HG03064 (cell line): ENCODE data around the gene TP73.
A peak's percentile ranks its signal among the peaks of the same experiment; 100 is the strongest.

Experiments used
- ATAC-seq: cut with Tn5 transposase; IDR thresholded peaks from one replicate; pipeline ENCODE4 v1.9.1; 2021; ENCODE audit warnings: low read depth; ENCODE audit not compliant: unreplicated experiment

The TP73 gene

DNA sequence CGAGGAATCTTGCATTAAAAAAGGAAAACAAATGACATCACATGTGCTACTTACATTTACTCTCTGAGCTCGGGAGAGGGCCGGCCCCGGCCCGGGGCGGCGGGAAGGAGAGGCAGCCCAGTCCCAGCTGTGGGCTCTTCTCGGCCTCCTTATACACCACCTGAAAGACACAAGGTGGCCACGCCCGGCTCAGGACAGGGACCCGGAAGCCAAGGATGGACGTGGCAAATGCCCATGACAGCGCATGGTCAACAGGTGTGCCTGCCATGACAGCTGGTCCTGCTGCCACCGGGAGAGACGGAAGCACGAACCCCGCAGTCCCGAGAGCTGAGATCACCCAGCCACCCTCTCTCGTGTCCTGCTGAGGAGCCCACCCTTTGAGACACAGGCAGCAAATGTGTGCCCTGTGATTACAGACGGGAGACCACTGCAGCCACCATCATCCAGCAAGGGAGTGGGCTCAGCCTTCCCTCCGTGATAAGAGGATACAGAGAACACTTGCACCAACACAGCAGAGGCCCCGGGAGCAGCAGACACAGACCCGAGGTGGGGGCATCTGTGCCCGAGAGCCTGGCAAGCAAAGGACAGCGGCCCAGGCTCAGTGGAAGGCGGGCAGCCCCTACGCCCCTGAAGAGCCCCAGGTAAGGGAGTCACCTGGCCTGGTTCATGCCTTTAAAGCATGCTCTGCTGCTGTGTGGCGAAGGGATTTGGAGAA is 18.8 kb upstream of the TP73 start:
- ATAC-seq = no peak

DNA sequence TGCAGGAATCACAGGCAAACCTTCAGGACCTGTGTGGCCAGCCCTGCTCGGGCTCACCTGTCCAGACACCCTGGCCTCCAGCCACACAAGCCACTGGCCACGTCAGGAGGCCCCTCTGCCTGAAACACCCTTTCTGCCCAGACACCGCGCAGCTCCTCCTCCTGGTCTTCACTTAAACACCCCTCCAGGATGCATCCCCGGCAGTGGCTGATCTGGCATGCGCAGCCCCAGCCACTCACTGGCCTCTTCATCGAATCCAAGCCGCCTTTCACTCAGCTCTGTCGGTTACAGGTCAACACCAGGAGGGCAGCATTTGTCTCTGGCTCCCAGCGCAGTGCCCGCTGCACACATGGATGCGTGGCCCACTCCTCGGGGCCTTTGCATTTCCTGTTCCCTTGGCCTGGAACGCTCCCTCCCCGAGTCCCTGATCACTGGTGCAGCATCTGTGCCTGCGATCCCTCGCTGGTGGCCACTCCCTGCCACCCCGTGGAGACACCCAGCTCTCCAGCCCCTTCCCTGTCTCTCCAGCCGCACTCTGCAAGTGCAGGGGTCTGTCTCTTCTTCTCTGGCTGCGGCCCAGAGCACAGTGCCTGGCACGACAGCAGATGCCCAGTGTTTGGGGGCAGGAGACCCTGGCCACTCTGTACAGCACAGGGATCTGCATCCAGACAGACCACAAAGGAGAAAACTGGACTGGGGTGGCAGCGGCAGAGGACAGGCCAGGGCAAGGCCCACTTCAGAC is 18.1 kb upstream of the TP73 start:
- no peak for ATAC-seq

DNA sequence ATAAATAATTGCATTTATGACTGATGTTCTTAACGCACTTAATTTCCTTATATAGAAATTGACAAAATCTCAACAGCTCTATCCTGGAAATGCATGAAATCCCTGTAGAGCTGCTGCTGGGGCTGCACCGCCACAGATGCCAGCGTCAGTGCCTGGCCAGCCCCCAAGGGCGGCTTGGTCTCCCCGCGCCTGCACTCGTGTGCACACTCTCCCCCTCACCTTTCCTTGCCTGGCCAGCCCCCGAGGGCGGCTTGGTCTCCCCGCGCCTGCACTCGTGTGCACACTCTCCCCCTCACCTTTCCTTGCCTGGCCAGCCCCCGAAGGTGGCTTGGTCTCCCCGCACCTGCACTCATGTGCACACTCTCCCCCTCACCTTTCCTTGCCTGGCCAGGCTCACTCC is 16.2 kb upstream of the TP73 start:
- ATAC-seq = no peak

DNA sequence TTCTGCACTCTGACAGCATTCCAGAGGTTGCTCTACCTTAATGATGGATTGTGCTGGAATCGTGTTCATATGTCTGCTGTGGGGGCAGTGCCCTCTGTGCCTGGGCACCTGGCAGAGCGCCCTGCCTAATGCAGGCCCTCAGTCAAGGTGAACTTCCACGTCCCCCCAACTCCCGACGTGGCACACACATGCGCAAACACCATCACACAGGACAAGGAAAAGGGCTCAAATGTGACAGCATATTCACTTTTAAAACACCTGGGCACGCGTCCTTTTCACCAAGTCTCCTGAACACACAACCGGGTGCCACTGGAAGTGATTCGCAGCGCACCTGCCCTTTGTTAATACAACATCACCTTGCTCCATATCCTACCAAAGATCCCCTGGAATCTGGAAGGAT is 15.8 kb upstream of the TP73 start:
- ATAC-seq = no peak

DNA sequence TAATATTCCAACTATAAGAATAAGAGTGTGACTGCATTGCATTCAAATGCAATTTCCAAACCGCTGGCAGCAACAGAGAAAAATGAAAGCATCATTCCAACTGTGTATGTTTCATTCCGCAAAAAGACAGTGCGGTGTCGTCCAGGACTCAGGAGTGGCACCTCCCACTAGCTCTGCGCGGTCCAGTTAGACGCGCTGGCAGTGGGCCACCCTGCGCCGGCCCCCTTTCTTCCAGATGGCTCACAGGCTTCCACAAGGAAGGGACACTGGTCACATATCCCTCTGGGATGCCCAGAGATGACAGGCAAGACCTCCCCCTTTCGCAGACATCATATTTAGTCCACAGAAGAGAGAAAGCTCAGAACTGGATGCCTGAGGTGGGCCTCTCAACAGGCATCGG is 14.3 kb upstream of the TP73 start:
- no peak for ATAC-seq

DNA sequence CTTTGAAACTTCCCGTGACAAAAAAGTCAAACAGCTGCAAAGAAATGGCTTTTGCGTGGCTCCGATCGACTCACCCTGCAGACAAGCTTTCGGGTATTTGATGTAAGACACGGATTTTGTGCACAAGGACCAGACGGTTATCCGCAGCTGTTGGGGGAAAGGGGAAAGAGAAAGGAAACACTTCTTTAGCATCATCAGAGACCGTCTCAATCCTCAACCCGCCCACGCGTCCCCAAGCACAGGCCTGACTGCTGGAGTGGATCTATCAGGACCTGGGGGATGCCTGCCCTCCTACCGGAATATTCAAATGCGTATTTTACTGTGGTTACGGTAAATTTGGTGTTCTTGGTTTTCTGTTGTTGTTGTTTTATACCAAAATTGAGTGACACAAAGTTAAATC is 13.6 kb upstream of the TP73 start:
- ATAC-seq = no peak

DNA sequence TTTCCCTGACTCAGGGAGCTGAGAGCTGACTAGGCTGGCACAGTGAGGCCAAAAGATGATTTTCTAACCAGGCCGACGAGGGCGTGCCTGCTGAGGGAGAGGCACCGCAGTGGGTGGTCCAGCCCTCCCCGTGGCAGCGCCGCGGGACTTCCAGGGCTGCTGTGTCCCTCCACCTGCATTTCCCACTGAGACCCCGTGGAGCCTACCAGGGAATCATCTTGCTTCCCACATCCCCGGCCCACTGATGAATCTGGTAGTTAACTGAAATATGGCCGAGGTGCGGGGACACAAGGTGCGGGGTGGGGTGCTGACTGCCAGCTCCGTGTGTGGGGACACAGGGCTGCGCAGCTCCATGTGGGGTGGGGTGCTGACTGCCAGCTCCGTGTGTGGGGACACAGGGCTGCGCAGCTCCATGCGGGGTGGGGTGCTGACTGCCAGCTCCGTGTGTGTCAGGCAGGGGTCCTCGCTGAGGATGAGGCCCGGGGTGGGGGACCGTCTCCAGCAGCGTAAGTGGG is 12.9 kb upstream of the TP73 start:
- no peak for ATAC-seq

DNA sequence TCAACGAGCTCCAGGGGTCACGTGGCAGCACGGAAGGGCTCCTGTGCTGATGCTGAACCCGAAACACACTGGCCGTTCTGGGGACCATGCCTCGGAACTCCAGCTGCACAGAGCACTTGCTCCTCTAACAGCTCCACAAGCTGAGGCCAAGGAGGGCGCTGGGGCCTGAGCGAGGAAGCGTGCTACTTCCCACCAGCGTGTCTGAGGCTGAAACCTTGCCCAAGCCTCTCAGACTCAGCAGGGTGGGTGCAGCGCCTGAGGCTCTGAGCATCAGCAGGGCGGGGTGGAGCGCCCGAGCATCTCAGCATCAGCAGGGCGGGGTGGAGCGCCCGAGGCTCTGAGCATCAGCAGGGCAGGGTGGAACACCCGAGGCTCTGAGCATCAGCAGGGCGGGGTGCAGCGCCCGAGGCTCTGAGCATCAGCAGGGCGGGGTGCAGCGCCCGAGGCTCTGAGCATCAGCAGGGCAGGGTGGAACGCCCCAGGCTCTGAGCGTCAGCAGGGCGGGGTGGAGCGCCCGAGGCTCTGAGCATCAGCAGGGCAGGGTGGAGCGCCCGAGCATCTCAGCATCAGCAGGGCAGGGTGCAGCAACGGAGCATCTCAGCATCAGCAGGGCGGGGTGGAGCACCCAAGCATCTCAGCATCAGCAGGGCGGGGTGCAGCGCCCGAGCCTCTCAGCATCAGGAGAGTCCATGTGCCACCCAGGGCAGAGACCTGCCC is 12.0 kb upstream of the TP73 start:
- ATAC-seq = no peak

DNA sequence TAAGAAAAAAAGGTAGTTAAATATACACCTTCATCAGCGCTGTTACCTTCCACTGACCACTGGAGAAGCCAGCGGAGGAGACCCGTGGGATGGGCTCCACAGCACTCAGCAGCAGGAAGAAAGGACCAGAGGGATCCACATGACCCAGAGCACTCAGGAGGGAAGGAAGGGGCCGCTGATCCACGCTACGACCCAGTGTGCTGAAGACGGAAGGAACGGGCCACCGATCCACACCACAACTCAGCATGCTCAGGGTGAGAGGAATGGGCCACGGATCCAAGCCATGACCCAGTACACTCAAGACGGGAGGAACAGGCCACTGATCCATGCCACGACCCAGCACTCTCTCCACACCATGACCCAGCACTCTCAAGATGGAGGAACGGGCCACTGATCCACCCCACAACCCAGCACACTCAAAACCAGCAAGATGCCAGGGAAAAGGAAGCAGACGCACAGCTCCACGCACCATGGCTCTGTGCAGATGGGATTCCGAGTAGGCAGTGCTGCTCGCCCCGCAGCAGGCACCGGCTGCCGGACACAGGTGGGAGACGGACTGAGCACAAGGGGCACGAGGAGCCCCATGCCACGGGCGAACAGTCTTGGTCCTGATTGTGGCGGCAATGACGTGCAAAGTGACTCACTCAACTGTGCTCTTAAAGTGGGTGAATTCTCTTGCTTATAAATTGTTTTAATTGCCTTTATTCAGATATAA is 11.1 kb upstream of the TP73 start:
- no peak for ATAC-seq

DNA sequence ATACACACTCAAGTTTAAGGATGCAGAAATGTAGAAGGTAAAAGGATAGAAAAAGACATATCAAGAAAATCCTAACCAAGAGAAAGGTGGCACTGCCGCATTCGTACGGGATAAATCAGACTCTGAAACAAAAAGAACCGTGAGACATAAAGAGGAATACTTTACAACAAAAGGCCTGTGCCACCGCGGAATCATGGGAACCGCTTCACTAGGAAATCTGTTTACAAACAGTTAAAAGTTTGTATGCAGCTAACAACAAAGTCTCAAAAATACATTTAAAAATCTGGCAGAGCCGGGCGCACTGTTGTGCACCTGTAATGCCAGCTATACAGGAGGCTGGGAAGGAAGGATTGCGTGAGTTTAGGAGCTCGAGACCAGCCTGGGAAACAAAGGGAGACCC is 10.5 kb upstream of the TP73 start:
- no peak for ATAC-seq

DNA sequence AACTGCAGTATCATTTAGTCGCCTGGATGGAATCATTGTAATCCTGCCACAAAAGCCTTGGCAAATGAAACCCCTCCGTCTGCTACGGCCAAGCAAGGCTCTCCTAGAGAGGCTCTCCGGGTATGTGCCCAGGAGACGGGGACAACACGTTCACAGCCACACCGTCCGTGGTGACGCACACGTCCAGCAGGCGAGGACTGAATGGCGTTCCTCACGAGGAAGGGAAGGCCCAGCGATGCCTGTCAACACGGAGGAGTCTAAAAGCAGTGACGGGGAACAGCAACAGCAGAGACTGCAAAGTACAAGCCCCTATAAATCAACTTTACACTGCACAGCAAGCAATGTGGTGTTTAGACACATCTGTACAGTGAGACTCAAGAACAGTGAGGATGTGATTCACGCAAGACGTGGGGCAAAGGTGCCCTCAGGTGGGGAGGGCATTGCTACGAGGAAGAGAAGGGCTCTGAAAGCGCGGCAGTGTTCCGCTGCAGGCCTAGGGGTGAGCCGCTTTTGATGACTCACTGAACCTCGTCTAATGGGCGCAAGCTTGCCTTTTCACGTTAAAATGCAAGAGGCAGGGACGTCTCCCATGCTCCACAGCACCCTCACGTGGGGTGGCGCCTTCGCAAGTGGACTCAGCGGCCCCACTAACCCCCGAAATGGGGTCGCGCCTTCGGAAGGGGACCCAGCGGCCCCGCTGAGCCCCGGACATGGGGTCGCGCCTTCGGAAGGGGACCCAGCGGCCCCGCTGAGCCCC is 9.2 kb upstream of the TP73 start:
- no peak for ATAC-seq

DNA sequence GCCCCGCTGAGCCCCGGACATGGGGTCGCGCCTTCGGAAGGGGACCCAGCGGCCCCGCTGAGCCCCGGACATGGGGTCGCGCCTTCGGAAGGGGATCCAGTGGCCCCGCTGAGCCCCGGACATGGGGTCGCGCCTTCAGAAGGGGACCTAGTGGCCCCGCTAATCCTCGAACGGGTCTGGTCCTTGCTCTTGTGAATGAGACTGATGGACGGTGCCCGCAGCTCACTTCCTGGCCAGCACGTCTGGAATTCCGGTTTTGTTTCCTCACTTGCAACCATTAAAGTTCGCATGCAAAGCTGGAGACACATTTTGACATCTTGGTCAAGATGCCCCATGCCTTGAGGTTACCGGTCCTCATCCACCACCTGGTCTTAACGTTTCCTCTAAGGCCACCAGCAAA is 8.0 kb upstream of the TP73 start:
- ATAC-seq = no peak

DNA sequence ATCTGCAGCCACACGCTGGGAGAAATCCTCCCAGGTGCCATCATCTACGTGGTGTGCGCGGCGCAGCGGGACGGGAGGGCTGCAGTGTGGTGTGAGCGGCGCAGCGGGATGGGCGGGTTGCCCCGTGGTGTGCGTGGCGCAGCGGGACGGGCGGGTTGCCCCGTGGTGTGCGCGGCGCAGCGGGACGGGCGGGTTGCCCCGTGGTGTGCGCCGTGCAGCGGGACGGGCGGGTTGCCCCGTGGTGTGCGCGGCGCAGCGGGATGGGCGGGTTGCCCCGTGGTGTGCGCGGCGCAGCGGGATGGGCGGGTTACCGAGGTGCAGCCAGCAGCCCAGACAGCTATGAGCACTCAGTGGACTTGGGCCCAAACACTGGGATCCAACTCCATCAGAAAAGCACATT is 7.1 kb upstream of the TP73 start:
- no peak for ATAC-seq

DNA sequence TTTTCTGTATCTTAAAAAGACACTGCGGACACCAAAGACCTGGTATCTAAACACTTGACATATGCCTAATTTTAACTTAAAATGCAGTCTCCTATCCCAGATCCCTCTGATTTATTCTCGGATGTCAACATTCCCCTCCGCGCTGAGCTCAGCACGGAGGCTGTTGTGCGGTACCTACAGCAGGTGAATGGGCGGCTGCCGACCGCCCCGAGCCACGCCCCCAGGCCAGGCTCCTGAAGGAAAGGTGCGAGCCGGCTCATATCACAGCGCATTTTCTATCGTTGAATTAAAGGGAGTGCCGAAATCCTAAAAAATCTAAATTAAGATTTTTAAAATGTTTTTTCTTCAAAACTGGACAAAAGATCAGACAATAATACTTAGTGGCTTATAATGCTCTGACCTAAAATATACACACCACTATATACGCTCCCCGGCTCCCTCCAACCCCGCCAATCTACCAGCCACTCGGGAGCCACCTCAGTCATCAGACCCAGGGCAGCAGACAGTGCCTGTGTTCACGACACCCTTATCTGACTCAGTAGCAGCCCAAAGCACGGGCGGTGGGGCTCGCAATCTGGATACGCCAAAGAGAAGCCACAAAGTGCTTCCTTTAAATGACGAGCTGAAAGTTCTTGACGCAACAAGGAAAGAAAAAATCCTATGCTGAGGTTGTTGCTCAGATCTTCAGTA is 6.5 kb upstream of the TP73 start:
- no peak for ATAC-seq

DNA sequence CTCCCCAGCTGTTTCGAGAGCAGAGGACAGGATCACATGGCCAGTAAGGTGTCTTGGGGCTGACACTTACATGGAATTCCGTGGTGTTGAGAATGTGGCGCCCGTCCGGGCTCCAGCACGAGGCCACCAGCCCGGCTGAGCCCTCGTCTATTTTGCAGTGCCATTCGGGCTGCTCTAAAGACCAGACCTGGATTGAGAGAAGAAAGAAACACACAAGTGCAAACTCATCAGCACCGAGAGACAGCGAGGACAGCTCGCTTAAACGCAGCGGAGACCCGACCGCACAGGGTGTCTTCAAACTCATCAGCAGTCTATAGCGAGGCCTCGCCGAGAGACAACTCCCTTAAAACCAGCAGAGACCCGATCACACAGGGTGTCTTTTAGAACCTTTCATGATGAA is 5.7 kb upstream of the TP73 start:
- ATAC-seq = no peak

DNA sequence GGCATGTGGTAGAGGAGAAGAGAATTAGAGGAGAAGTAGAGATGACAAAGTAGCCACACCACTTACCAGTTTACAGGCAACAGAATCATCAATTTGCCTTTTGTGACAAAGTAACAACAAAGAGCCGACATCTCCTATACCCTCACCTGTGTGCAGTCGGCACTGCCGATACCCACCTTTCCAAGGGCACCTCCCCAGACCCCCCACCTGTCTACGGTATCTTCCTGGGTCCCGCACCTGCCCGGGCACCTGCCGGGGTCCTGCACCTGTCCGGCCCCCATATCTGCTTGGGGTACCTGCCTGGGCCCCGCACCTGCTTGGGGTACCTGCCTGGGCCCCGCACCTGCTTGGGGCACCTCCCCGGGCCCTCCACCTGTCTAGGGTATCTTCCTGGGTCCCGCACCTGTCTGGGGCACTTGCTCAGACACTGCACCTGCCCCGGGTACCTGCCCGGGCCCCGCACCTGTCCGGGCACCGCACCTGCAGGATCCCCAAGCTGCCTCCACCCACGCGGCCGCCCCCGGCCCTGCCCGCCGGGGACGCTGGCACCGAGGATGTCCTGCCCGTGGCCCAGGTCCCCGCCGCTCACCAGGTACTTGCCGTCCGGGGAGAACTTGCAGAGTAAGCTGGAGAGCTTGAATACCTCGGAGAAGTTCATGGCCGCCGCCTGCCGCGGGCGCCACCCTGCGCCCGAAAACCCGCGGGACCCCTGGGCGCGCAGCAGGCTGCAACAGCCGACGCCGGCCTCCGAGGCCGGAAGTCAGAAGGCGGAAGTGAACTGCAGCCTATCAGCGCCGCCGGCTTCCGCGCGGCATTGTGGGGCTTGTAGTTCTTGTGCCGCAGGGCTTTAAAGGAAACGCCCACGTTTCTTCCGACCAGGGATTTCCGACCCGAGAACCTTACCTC is 2.7 kb upstream of the TP73 start, which contains the start of gene WRAP73:
Gene WRAP73 (minus strand): TSS at position 762 of the 906 bp plus-strand sequence. CDS start 104 bp downstream, at position 658.
- ATAC-seq = peak; percentile 65

DNA sequence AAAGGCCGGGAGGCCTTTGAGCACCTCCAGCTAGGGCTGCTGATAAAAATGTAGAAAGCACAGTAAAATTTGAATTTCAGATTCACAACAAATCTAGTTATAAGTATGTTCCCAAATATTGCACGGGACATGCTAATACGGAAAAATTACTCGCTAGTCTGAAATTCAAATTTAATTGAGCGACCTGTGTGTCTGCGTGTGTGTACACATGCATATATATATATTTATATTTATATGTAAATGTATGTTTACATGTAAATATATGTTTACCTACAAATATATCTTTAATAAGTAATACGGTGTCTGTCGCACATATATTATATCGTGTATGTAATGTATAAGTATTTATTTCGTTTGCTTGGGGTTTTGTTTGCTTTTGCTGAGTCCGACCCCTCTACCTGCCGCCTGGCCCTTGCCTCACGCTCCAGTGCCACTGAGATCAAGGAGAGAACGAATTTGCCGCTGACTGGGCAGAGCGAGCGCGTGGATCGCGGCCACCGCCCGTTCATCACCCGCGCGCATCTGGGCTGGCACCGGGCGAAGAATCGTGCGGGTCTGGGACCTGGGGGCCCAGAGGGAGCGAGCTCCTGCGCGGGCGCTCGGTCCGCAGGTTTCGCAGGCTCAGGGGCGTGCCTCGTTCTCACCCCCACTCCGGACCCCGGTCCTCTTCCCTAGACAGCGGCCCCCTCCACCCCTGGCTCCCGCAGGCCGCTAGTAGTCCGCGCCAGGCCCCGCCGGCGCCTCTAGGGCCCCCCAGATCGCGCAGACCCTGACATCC is 1.9 kb upstream of the TP73 start:
- ATAC-seq = no peak
